Measurements from ENCODE around the gene GREB1L. TPM values are rescaled to one million over a fixed set of nuclear protein-coding genes. Genes with fewer than 3 reads are reported as not detected.

GREB1L gene
- total RNA-seq, 1 experiment from 2014 or later = 0.26 TPM

- DNase-seq (ENCODE audit: low spot score) (no peak), ATAC-seq (no peak)
- no peaks in the 10 kb centered on the region for H3K36me3 Mint-ChIP-seq
- TF ChIP-seq, protein P1, sequence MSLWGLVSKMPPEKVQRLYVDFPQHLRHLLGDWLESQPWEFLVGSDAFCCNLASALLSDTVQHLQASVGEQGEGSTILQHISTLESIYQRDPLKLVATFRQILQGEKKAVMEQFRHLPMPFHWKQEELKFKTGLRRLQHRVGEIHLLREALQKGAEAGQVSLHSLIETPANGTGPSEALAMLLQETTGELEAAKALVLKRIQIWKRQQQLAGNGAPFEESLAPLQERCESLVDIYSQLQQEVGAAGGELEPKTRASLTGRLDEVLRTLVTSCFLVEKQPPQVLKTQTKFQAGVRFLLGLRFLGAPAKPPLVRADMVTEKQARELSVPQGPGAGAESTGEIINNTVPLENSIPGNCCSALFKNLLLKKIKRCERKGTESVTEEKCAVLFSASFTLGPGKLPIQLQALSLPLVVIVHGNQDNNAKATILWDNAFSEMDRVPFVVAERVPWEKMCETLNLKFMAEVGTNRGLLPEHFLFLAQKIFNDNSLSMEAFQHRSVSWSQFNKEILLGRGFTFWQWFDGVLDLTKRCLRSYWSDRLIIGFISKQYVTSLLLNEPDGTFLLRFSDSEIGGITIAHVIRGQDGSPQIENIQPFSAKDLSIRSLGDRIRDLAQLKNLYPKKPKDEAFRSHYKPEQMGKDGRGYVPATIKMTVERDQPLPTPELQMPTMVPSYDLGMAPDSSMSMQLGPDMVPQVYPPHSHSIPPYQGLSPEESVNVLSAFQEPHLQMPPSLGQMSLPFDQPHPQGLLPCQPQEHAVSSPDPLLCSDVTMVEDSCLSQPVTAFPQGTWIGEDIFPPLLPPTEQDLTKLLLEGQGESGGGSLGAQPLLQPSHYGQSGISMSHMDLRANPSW (CRISPR knock-in tag; conservative IDR thresholded peaks at IDR 0.05; ENCODE audit: low read depth) = no peak
- no peak for TF ChIP-seq ZMAT4 (CRISPR knock-in tag; IDR thresholded peaks at IDR 0.05)
- no peak for TF ChIP-seq ZNF121 (CRISPR knock-in tag; IDR thresholded peaks at IDR 0.05)
- no peak for TF ChIP-seq ZNF396 (CRISPR knock-in tag; IDR thresholded peaks at IDR 0.05; ENCODE audit: borderline replicate concordance)
- TF ChIP-seq NFE2L1 (CRISPR knock-in tag; IDR thresholded peaks at IDR 0.05) = no peak
- no peak for TF ChIP-seq TEAD1 (CRISPR knock-in tag; IDR thresholded peaks at IDR 0.05)
- no peak for TF ChIP-seq TCF7 (CRISPR knock-in tag; IDR thresholded peaks at IDR 0.05; ENCODE audit: low read depth)
- TF ChIP-seq, protein P2, sequence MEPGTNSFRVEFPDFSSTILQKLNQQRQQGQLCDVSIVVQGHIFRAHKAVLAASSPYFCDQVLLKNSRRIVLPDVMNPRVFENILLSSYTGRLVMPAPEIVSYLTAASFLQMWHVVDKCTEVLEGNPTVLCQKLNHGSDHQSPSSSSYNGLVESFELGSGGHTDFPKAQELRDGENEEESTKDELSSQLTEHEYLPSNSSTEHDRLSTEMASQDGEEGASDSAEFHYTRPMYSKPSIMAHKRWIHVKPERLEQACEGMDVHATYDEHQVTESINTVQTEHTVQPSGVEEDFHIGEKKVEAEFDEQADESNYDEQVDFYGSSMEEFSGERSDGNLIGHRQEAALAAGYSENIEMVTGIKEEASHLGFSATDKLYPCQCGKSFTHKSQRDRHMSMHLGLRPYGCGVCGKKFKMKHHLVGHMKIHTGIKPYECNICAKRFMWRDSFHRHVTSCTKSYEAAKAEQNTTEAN (CRISPR knock-in tag; IDR thresholded peaks at IDR 0.05) = no peak
- TF ChIP-seq ATF6 (CRISPR knock-in tag; IDR thresholded peaks at IDR 0.05) = no peak
- TF ChIP-seq HMGA2 (CRISPR knock-in tag; IDR thresholded peaks at IDR 0.05) = no peak
- no peak for TF ChIP-seq CTCF (IDR thresholded peaks at IDR 0.05)
- POLR2A ChIA-PET = no interaction called here
- no peak overlapping the region for H3K27ac Mint-ChIP-seq
- CTCF ChIA-PET = no interaction called here
- H3K27me3 Mint-ChIP-seq (ENCODE audit: low read depth) = peaks cover 4% of the 10 kb centered on the region
- H3K4me1 Mint-ChIP-seq = peaks cover 51% of the 10 kb centered on the region
- no peaks in the 10 kb centered on the region for H3K9me3 Mint-ChIP-seq
- no peak overlapping the region for H3K4me3 Mint-ChIP-seq
These were observed 24.1 kb downstream of the GREB1L start for GRCh38 chr18:21265971-21266673.

DNA sequence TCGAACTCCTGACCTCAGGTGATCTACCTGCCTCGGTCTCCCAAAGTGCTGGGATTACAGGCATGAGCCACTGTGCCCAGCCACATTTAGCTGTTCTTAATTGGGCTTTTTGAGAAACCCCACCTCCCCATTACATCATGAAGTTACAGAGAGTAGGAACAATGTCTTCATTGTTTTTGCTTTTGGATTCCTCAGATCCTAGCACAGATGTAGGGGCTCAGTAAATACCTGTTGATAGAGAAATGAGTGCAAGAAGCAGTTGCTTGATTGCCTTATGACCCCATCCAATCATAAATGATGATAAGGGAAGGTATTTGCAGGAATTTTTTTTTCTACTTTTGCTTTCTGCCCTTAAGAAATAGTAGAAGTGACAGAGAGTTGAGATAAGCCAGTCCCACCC lies 25.4 kb downstream of the GREB1L start:
- Mint-ChIP-seq H3K4me3 (no peak overlapping the region), H3K27me3 (ENCODE audit: low read depth) (peaks cover 4% of the 10 kb centered on the region), H3K36me3 (no peaks in the 10 kb centered on the region), H3K9me3 (no peaks in the 10 kb centered on the region), H3K4me1 (peaks cover 42% of the 10 kb centered on the region), H3K27ac (no peak overlapping the region)
- POLR2A ChIA-PET = no interaction called here
- no peak for ATAC-seq
- CTCF ChIA-PET = interaction anchor here (0.6 kb wide), 1 partner anchor 370 kb away, joined by 3 read pairs; no protein-coding TSS in a partner anchor
- no peak for DNase-seq (ENCODE audit: low spot score)
- TF ChIP-seq, protein P1 (CRISPR knock-in tag; conservative IDR thresholded peaks at IDR 0.05; ENCODE audit: low read depth) = no peak
- peak; percentile 49; the same call in 1 of the 2 replicates for TF ChIP-seq GABPB1 (CRISPR knock-in tag; IDR thresholded peaks at IDR 0.05)
- no peak for TF ChIP-seq ERG (CRISPR knock-in tag; IDR thresholded peaks at IDR 0.05)
- no peak for TF ChIP-seq EMX1 (CRISPR knock-in tag; IDR thresholded peaks at IDR 0.05)

All from WTC11 (cell line).